Neuron (in vitro differentiated cells): ENCODE results near the gene SLC9A3.
"Not testable (repeated sequence)": the region's sequence is repeated elsewhere in the genome, so short reads cannot be mapped to it uniquely, and the experiment has no call there.

Experiments used
- H2AFZ ChIP-seq: one replicate; pipeline ENCODE4 v1.6.1; 2013; ENCODE audit warnings: low read depth, mild to moderate bottlenecking, inconsistent platforms, low read length, moderate library complexity
- H3K27me3 ChIP-seq: one replicate; pipeline ENCODE4 v1.6.1; 2013; ENCODE audit warnings: low read length; ENCODE audit not compliant: insufficient read depth
- H3K36me3 ChIP-seq: one replicate; pipeline ENCODE4 v1.6.1; 2013; ENCODE audit warnings: low read length; ENCODE audit not compliant: insufficient read depth
- H3K4me1 ChIP-seq: one replicate; pipeline ENCODE4 v1.6.1; 2013; ENCODE audit warnings: low read length; ENCODE audit not compliant: insufficient read depth
- H3K4me3 ChIP-seq: 2 replicates; pipeline ENCODE4 v1.5.1; 2013; ENCODE audit warnings: mild to moderate bottlenecking, low read length, moderate library complexity
- H3K9me3 ChIP-seq: one replicate; pipeline ENCODE4 v1.6.1; 2013; ENCODE audit warnings: low read length

SLC9A3 gene

DNA sequence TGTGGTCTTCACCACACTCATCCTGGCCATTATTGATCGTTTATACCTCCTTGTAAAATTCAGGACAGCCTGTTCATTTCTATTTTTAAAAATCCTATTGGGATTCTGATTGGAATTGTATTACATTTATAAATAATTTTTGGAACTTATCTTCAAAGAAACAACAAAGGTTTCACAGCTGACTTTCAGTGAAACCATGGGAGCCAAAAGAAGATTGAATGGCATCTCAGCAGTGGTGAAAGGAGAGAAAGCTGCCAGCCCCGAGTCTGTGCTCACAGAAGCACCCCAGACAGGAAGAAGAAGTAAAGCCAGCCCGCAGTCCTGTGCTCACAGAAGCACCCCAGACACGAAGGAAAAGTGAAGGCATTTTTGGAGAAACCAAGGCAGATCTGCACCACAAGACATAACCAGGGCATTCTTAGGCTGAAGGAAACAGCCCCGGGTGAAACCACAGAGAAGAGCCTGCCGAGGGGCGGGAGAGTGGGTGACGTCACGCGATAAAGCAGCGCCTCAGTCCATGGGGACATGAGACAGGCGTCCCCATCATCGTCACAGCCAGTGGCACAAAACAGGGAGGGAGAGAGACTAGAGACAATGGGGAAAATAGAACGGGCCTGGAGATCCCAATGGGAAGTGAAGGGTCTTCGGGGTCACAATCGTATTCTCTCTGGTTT lies 42.5 kb upstream of the SLC9A3 start:
- Histone ChIP-seq H3K9me3 (peaks cover 12% of the 10 kb centered on the region), H2AFZ (no peak overlapping the region), H3K4me3 (no peak overlapping the region), H3K27me3 (peaks cover 18% of the 10 kb centered on the region), H3K4me1 (no peaks in the 10 kb centered on the region), H3K36me3 (no peaks in the 10 kb centered on the region)

DNA sequence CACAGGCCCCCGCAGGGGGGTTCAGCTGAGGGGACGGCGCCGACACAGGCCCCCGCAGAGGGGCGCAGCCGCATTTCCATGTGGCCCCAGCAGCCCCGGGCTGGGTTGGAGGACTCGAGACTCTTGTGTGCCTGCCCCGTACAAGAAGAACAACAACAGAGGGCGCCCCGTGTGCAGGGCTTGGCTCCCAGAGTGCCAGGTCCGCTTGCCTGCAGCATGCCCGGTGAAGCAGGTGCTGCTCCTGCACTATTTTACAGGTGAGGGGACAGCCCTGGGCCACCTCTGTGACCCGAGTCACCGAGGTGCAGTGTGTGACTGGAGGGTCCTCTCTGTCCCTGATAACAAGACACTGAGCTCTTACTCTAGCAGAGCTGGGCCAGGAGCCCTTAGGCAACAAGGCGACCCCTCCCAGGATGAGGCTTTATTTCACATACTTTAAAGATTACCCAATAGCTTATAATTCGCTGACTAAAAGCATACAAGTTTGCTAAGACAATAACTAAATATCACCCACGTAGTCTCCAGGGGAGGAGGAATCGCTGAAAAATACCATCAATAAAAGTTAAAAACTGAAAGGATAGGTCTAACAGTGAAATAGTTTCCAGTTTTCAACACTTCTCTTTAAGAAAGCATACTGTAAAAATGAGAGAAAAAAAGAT lies 41.7 kb upstream of the SLC9A3 start:
- Histone ChIP-seq H2AFZ (no peak overlapping the region), H3K36me3 (no peaks in the 10 kb centered on the region), H3K9me3 (peaks cover 12% of the 10 kb centered on the region), H3K27me3 (peaks cover 18% of the 10 kb centered on the region), H3K4me1 (no peaks in the 10 kb centered on the region), H3K4me3 (no peak overlapping the region)

DNA sequence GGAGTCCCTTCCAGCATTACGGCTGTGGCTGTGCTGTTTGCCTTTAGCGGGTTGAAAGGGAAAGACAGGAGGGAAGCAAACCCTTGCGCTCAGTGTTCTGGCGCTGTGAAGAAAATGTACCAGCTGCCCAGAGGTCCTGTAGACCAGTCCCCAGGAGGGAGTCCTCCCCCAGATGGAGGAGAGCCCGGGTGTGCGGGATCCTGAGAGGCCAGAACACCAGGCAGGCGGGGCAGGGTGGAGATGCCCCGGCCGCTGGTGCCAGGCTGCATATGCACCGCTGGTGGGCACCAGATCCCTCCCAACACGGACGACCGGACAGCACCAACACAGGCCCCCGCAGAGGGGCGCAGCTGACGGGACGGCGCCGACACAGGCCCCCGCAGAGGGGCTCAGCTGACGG lies 37.2 kb upstream of the SLC9A3 start:
- Histone ChIP-seq H3K9me3 (peaks cover 13% of the 10 kb centered on the region), H3K36me3 (no peaks in the 10 kb centered on the region)

DNA sequence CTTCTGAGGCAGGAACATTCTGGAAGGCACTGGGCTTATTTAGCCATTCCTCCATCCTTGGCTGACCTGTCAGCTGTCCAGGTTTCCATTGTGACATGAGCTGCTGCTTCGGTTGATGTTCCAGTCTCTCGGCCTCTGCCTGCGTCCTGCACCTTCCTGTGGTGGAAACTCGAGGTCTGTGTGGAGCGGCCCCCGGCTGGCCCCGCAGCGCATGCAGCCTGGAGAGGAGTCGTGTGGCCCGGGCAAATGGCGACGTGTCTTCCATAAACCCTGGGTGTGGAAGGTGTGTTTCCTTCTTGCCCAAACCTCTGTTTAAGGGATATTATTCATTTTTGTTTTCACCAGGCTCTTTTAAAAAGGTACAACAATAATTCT lies 36.5 kb upstream of the SLC9A3 start:
- Histone ChIP-seq H3K4me1 (no peaks in the 10 kb centered on the region), H3K9me3 (peaks cover 13% of the 10 kb centered on the region), H3K4me3 (no peak overlapping the region), H3K27me3 (peaks cover 8% of the 10 kb centered on the region), H2AFZ (no peak overlapping the region), H3K36me3 (no peaks in the 10 kb centered on the region)

More for the DNA sequence above, 37.2 kb upstream of the SLC9A3 start:
- no peak overlapping the region for H3K4me3 ChIP-seq
- H3K4me1 ChIP-seq, result no peaks in the 10 kb centered on the region
- H2AFZ ChIP-seq, result no peak overlapping the region
- peaks cover 13% of the 10 kb centered on the region for H3K27me3 ChIP-seq

DNA sequence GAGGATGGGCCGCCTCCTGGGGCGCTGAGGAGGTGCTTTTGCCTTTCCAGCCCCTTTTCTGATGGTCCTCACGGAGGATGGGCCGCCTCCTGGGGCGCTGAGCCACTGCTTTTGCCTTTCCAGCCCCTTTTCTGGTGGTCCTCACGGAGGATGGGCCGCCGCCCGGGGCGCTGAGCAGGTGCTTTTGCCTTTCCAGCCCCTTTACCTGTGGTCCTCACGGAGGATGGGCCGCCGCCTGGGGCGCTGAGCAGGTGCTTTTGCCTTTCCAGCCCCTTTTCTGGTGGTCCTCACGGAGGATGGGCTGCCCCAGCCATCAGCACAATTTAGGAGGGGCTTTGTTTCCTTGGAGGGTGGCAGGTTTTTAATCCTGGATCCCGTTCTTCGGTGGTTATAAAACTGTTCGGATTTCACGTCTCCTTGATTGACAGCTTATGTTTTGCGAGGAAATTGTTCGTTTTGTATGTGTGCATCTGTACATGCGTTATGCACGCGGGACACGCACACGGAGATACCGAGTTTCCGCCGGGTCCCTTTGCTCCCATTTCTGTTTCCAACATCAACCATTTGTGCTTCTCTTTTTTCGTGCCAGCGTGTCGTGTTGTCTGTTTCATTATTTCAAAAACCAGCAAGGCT lies 34.7 kb upstream of the SLC9A3 start:
- H3K9me3 ChIP-seq, result peaks cover 14% of the 10 kb centered on the region
- H3K27me3 ChIP-seq, result peaks cover 7% of the 10 kb centered on the region
- no peaks in the 10 kb centered on the region for H3K36me3 ChIP-seq
- no peak overlapping the region for H3K4me3 ChIP-seq
- no peaks in the 10 kb centered on the region for H3K4me1 ChIP-seq
- H2AFZ ChIP-seq, result no peak overlapping the region

DNA sequence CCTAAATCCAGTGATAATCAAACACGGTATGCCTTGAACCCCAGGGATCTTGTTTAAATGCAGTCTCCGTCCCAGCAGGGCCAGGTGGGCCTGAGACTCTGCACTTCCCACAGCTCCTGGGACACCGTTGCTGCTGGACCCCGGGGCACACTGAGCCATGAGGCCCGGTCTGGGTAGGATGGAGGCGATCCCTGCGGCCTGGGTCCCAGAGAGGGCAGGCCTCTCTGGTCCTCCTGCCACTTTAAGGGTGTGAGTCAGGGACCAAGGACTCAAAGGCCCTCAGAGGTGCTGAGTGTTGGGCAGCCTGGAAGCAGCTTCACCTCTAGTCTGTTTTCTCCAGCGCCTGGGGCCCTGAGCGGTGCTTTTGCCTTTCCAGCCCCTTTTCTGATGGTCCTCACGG lies 34.1 kb upstream of the SLC9A3 start:
- Histone ChIP-seq H3K36me3 (no peaks in the 10 kb centered on the region), H3K27me3 (peaks cover 7% of the 10 kb centered on the region), H3K9me3 (peaks cover 14% of the 10 kb centered on the region), H3K4me3 (no peak overlapping the region), H2AFZ (no peak overlapping the region), H3K4me1 (no peaks in the 10 kb centered on the region)

DNA sequence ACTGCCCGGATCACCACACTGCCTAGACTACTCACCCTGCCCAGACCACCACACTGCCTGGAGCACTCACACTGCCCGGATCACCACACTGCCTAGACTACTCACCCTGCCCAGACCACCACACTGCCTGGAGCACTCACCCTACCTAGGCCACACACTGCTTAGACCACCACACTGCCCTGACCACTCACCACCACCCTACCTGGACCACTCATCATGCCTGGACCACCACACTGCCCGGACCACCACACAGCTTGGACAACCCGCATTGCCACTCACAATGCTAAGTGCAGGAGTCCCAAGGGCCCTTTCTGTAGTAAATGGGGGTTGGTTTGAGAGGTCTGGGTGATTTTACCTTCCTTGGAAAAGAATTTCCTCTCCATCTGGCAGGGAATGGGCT lies 33.7 kb upstream of the SLC9A3 start:
- not testable (repeated sequence) for H2AFZ ChIP-seq, H3K4me3 ChIP-seq, H3K27me3 ChIP-seq, H3K4me1 ChIP-seq, H3K36me3 ChIP-seq
- peaks cover 14% of the 10 kb centered on the region for H3K9me3 ChIP-seq

DNA sequence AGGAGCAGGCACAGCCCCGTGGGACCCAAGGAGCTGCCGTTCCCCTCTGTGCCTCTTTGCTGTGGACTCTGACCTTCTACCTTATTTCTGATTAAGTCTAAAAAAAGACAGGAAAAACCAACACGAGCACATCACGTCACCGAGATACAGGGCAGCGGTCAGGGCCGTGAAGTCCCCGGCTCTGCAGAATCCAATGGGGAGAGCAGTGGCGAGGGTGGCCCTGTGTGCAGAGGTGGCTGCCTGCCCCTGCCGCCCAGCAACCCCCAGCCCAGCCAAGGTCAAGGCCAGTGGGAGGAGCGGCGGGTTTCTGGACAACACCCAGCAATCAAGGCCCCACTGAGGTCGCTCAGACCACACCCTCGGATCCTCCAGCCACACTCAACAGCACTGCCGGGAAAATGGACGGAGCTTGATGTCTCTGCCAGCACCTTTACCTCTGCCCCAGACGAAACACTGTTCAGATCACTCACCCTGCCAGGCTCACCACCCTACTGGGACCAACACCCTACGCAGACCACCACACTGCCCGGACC lies 32.7 kb upstream of the SLC9A3 start:
- Histone ChIP-seq H3K9me3 (peaks cover 14% of the 10 kb centered on the region), H2AFZ (no peak overlapping the region), H3K4me3 (no peak overlapping the region), H3K4me1 (no peaks in the 10 kb centered on the region), H3K36me3 (no peaks in the 10 kb centered on the region), H3K27me3 (peaks cover 7% of the 10 kb centered on the region)

DNA sequence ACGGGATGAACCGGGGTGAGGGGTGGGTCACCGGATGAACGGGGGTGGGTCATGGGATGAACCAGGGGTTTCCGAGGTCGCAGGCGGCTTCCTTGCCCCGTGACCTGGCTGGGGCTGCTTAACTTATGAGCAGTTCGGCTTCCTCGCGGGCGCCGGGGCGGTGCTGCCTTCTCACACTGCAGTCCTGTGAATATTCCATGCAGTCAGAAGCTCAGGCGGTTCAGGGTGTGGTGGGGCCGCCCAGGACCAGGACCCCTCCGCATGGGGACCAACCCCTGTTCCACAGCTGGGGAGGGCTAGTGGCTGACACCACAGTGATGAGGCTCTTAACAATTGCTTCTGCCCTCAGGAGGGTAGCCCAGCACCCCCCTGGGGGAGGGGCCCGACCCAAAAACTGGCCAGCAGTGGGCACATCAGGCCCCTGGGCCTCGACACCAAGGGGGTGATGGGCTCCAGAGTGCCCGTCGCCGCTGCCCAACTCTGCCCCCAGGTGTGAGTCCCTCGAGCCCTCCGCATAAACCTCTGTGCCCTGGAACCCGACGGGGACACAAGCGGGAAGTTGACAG lies 30.9 kb upstream of the SLC9A3 start:
- Histone ChIP-seq H3K9me3 (peaks cover 14% of the 10 kb centered on the region), H3K4me3 (no peak overlapping the region), H3K27me3 (peaks cover under 1% of the 10 kb centered on the region), H3K36me3 (no peaks in the 10 kb centered on the region), H3K4me1 (no peaks in the 10 kb centered on the region), H2AFZ (no peak overlapping the region)

DNA sequence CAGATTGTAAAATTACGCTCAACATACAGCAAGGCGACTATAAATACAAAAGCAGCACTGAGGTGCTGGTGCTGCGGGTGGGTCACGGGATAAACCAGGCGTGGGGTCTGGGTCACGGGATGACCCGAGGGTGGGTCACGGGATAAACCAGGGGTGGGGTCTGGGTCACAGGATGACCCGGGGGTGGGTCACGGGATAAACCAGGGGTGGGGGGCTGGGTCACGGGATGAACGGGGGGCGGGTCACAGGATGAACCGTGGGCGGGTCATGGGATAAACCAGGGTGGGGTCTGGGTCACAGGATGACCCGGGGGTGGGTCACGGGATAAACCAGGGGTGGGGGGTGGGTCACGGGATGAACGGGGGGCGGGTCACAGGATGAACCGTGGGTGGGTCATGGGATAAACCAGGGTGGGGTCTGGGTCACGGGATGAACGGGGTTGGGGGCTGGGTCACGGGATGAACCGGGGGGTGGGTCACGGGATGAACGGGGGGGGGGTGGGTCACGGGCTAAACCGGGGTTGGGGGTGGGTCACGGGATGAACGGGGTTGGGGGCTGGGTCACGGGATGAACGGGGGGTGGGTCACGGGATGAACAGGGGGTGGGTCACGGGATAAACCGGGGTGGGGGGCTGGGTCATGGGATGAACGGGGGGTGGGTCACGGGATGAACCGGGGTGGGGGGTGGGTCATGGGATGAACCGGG lies 30.2 kb upstream of the SLC9A3 start:
- Histone ChIP-seq H3K36me3 (no peaks in the 10 kb centered on the region), H3K4me1 (no peaks in the 10 kb centered on the region), H3K27me3 (no peaks in the 10 kb centered on the region), H3K4me3 (no peak overlapping the region), H2AFZ (no peak overlapping the region), H3K9me3 (peaks cover 14% of the 10 kb centered on the region)

DNA sequence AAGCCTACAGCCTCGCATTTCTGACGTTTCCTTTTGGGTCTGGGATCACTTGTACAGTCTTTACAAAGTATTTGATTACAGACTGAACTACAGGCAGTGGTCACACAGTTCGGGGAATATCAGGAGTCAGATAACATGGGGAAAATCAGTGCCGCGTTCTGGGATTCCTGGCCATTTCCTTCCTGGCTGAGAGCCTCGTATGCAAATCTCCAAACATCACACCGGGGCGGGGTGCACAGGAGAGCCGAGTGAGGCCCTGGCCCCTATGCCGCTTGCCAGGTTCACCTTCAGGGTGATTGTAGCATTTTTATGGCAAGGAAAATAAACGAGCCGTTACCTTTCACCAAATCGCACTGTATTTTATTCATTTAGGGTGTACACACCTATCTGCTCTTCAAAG lies 29.6 kb upstream of the SLC9A3 start:
- H3K4me3 ChIP-seq, result no peak overlapping the region
- H3K9me3 ChIP-seq, result peaks cover 14% of the 10 kb centered on the region
- no peak overlapping the region for H2AFZ ChIP-seq
- H3K27me3 ChIP-seq, result no peaks in the 10 kb centered on the region
- H3K4me1 ChIP-seq, result no peaks in the 10 kb centered on the region
- H3K36me3 ChIP-seq, result no peaks in the 10 kb centered on the region

DNA sequence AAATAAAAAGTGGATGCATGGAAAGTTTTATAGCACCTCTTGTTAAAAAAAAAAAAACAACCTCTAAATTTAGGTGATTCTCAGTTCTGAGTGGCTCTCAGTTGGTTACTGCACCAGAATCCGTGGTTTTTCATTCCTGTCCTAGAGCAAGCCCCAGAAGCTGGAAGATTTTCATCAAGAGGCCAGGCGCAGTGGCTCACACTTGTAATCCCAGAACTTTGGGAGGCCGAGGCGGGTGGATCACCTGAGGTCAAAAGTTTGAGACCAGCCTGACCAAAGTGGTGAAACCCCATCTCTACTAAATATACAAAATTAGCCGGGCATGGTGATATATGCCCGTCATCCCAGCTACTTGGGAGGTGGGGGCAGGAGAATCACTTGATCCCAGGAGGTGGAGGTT lies 27.2 kb upstream of the SLC9A3 start:
- Histone ChIP-seq H2AFZ (no peak overlapping the region), H3K36me3 (no peaks in the 10 kb centered on the region), H3K9me3 (peaks cover 4% of the 10 kb centered on the region), H3K27me3 (peaks cover 12% of the 10 kb centered on the region), H3K4me1 (no peaks in the 10 kb centered on the region), H3K4me3 (no peak overlapping the region)

DNA sequence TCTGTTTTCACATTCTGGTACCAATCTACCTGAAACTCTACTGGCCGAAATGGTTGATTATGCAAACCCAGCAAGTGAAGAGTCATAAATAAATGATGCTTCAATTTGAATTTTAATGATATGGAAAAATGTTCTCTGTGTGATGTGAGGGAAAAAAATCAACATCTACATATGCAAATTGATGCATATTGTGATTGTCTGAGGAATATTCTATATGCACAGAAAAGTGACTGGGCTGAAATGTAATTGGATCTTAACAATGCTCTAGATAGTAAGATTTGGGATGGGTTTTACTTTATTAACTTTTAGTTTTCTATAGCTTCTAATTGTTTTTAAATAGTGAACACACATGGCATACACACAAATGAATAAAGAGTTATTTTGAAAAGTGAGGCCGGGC lies 25.0 kb upstream of the SLC9A3 start:
- no peaks in the 10 kb centered on the region for H3K9me3 ChIP-seq
- H3K27me3 ChIP-seq, result peaks cover 12% of the 10 kb centered on the region
- H3K36me3 ChIP-seq, result no peaks in the 10 kb centered on the region
- H3K4me1 ChIP-seq, result no peaks in the 10 kb centered on the region
- no peak overlapping the region for H2AFZ ChIP-seq
- H3K4me3 ChIP-seq, result no peak overlapping the region
